H9 (cell line): ENCODE measurements around the gene PLSCR5. TPM values are rescaled to one million over a fixed set of nuclear protein-coding genes. Genes with fewer than 3 reads are reported as not detected.
A peak's percentile ranks its signal among the peaks of the same experiment; 100 is the strongest.

Source experiments
- DNase-seq: peaks from one replicate; pipeline ENCODE4 v3.0.0-alpha.2; 2017
- H2AFZ ChIP-seq: one replicate; pipeline ENCODE4 v1.6.1; 2013; ENCODE audit warnings: mild to moderate bottlenecking, low read length, control low read depth, moderate library complexity
- H2AK5ac ChIP-seq: 2 replicates; pipeline ENCODE4 v1.6.1; 2013; ENCODE audit warnings: low read length, control low read depth, mixed read lengths; ENCODE audit not compliant: insufficient read length
- H2BK120ac ChIP-seq: one replicate; pipeline ENCODE4 v1.6.1; 2013; ENCODE audit warnings: low read depth, mild to moderate bottlenecking, low read length, control low read depth, inconsistent platforms; ENCODE audit not compliant: poor library complexity, severe bottlenecking
- H2BK12ac ChIP-seq: 2 replicates; pipeline ENCODE4 v1.6.1; 2013; ENCODE audit warnings: low read length, control low read depth, mixed read lengths, low read depth; ENCODE audit not compliant: insufficient read length
- H2BK15ac ChIP-seq: 2 replicates; pipeline ENCODE4 v1.6.1; 2013; ENCODE audit warnings: low read depth, low read length, control low read depth
- H2BK20ac ChIP-seq: one replicate; pipeline ENCODE4 v1.6.1; 2013; ENCODE audit warnings: low read depth, mild to moderate bottlenecking, low read length, control low read depth, inconsistent platforms; ENCODE audit not compliant: poor library complexity, severe bottlenecking
- H2BK5ac ChIP-seq: 2 replicates; pipeline ENCODE4 v1.6.1; 2013; ENCODE audit warnings: low read length, control low read depth, mixed read lengths; ENCODE audit not compliant: insufficient read length
- H3K14ac ChIP-seq: 2 replicates; pipeline ENCODE4 v1.6.1; 2013; ENCODE audit warnings: low read length, control low read depth; ENCODE audit not compliant: insufficient read depth
- H3K18ac ChIP-seq: 2 replicates; pipeline ENCODE4 v1.6.1; 2013; ENCODE audit warnings: low read depth, mild to moderate bottlenecking, mixed read lengths, low read length, control low read depth; ENCODE audit not compliant: insufficient read length
- H3K23ac ChIP-seq: 2 replicates; pipeline ENCODE4 v1.6.1; 2013; ENCODE audit warnings: low read length, control low read depth, mixed read lengths, low read depth; ENCODE audit not compliant: insufficient read length
- H3K23me2 ChIP-seq: 2 replicates; pipeline ENCODE4 v1.6.1; 2013; ENCODE audit warnings: low read depth, mild to moderate bottlenecking, mixed read lengths, low read length, control low read depth; ENCODE audit not compliant: insufficient read length, poor library complexity, severe bottlenecking
- H3K27ac ChIP-seq: 2 replicates; pipeline ENCODE4 v1.5.1; 2013; ENCODE audit warnings: low read length, control low read depth, mixed read lengths, low read depth; ENCODE audit not compliant: insufficient read length
- H3K27me3 ChIP-seq: 2 replicates; pipeline ENCODE4 v1.6.1; 2013; ENCODE audit warnings: low read length, control low read depth, inconsistent platforms; ENCODE audit not compliant: insufficient read depth
- H3K4ac ChIP-seq: 2 replicates; pipeline ENCODE4 v1.6.1; 2013; ENCODE audit warnings: low read depth, mild to moderate bottlenecking, control low read depth, inconsistent platforms, low read length, moderate library complexity
- H3K4me1 ChIP-seq: 2 replicates; pipeline ENCODE4 v1.6.1; 2013; ENCODE audit warnings: low read length, control low read depth, inconsistent platforms; ENCODE audit not compliant: insufficient read depth
- H3K4me2 ChIP-seq: 2 replicates; pipeline ENCODE4 v1.6.1; 2013; ENCODE audit warnings: low read length, control low read depth, mixed read lengths; ENCODE audit not compliant: insufficient read length, insufficient read depth
- H3K56ac ChIP-seq: 2 replicates; pipeline ENCODE4 v1.6.1; 2013; ENCODE audit warnings: low read depth, mild to moderate bottlenecking, mixed read lengths, low read length, control low read depth; ENCODE audit not compliant: insufficient read length
- H3K79me1 ChIP-seq: 2 replicates; pipeline ENCODE4 v1.6.1; 2013; ENCODE audit warnings: low read depth, mild to moderate bottlenecking, moderate library complexity, low read length, control low read depth, inconsistent platforms; ENCODE audit not compliant: insufficient read depth, poor library complexity, severe bottlenecking
- H3K79me2 ChIP-seq: 2 replicates; pipeline ENCODE4 v1.6.1; 2013; ENCODE audit warnings: low read length, control low read depth, inconsistent platforms; ENCODE audit not compliant: insufficient read depth
- H3K9ac ChIP-seq: 2 replicates; pipeline ENCODE4 v1.6.1; 2013; ENCODE audit warnings: low read length, control low read depth, mixed read lengths; ENCODE audit not compliant: insufficient read length; ENCODE audit errors: extremely low read depth
- H3K9me3 ChIP-seq: one replicate; pipeline ENCODE4 v1.6.1; 2013; ENCODE audit warnings: low read depth, low read length, inconsistent platforms; ENCODE audit not compliant: control insufficient read depth
- H3T11ph ChIP-seq: one replicate; pipeline ENCODE4 v1.6.1; 2013; ENCODE audit warnings: mild to moderate bottlenecking, low read length, control low read depth, inconsistent platforms
- H4K20me1 ChIP-seq: one replicate; pipeline ENCODE4 v1.6.1; 2013; ENCODE audit not compliant: control insufficient read depth, insufficient read length, insufficient read depth
- H4K5ac ChIP-seq: 2 replicates; pipeline ENCODE4 v1.6.1; 2013; ENCODE audit warnings: low read depth, mild to moderate bottlenecking, mixed read lengths, low read length, control low read depth; ENCODE audit not compliant: insufficient read length
- H4K8ac ChIP-seq: replicated peaks from 2 replicates; pipeline ENCODE4 v1.6.1; 2013; ENCODE audit warnings: low read length, control low read depth, mixed read lengths, low read depth; ENCODE audit not compliant: insufficient read length
- H4K91ac ChIP-seq: 2 replicates; pipeline ENCODE4 v1.6.1; 2013; ENCODE audit warnings: low read depth, mild to moderate bottlenecking, moderate library complexity, mixed read lengths, low read length, control low read depth; ENCODE audit not compliant: insufficient read length
- H3K27ac Mint-ChIP-seq, 3 experiments: 2 replicates in 2 of 3; 3 replicates in 1 of 3; pipeline ENCODE4 v1.8.0; 2020 to 2021; ENCODE audit warnings: mixed read lengths in 3 of 3, mild to moderate bottlenecking in 1 of 3, moderate library complexity in 1 of 3
- H3K27me3 Mint-ChIP-seq: 2 replicates; pipeline ENCODE4 v1.8.0; 2021; ENCODE audit warnings: low read depth, mild to moderate bottlenecking, moderate library complexity, mixed read lengths
- H3K36me3 Mint-ChIP-seq, 3 experiments: 2 replicates in 2 of 3; 3 replicates in 1 of 3; pipeline ENCODE4 v1.8.0; 2020 to 2021; ENCODE audit warnings: low read depth in 3 of 3, mixed read lengths in 3 of 3; ENCODE audit not compliant: insufficient read depth in 1 of 3
- H3K4me1 Mint-ChIP-seq, 2 experiments: 2 replicates each; pipeline ENCODE4 v1.8.0; 2020; ENCODE audit warnings: mixed read lengths in 2 of 2
- H3K4me3 Mint-ChIP-seq, 2 experiments: 2 replicates in 1 of 2; 3 replicates in 1 of 2; pipeline ENCODE4 v1.8.0; 2020 to 2021; ENCODE audit warnings: mild to moderate bottlenecking in 2 of 2, mixed read lengths in 2 of 2, moderate library complexity in 1 of 2
- H3K9me3 Mint-ChIP-seq, 2 experiments: 2 replicates in 1 of 2; 3 replicates in 1 of 2; pipeline ENCODE4 v1.8.0; 2020; ENCODE audit warnings: mild to moderate bottlenecking in 2 of 2, mixed read lengths in 2 of 2, moderate library complexity in 1 of 2
- WGBS: extraction: QIAGEN DNeasy Blood & Tissue Kit; methylation state at CpG from one replicate; pipeline ENCODE4 v1.1.7; 2013; ENCODE audit warnings: missing lambda C conversion rate, low lambda C conversion rate, mixed read lengths; ENCODE audit not compliant: insufficient read length; ENCODE audit errors: extremely low coverage; 5-methylcytosine and 5-hydroxymethylcytosine counted together
- total RNA-seq: library from RNA; stranded (reverse); gene quantifications from 2 replicates; pipeline ENCODE4 v1.2.1, GENCODE V29; 2021
- TF ChIP-seq, protein P1 (sequence below): fragments of 200-600 bp; sonication (generic); conservative IDR thresholded peaks from 3 replicates; pipeline ENCODE4 v1.8.0; 2021; ENCODE audit warnings: antibody characterized with exemption, mild to moderate bottlenecking

PLSCR5 gene
- total RNA-seq, 1 experiment from 2014 or later = not detected

DNA sequence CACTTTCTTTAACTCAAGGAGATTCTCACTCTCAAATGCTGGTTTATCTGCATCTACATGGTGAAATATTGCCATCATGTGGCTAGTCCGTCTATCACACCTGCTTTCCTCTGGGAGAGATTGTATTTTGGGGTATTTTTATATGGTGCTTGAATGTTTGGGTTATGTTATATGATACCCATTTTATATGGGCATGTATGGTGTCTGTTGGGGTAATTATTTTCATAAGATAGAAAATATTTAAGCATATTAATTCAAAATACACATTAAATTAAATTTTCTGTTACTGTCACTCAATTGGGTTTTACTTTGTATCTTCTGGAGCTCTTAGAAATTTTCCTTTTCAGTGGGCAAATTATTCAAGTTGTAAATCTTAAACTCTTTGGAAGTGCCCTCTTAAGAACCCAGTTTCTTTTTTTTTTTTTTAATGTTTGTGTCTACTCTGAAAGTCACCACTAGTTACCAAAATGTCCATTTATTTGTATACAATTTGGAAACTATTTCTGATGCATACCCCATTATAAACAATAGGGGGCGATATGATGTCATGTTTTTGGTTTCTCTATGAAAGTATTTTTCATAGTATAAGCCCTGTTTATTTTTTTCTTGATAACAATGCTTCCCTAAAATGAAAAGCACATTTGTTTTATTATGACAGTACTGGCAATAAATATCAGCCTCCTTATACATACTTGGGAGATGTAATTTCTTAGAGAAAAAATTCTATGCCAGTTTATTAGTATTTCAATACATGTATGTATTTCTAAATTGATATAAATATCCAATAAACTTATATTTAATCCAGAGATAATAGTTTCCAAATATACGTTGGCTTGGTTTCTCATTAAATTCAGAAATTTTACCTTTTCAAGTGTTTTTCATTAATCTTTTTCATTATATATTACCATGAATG, 36.1 kb upstream of the PLSCR5 start:
- no peak overlapping the region for H3K4me3 Mint-ChIP-seq
- Histone ChIP-seq H3K18ac (no peak overlapping the region), H2BK120ac (no peak overlapping the region), H3K56ac (no peak overlapping the region), H3K4me1 (no peaks in the 10 kb centered on the region; the same call in 1 of the 2 replicates), H3K14ac (no peak overlapping the region), H4K8ac (no peak overlapping the region), H3K9me3 (no peaks in the 10 kb centered on the region), H2BK12ac (no peak overlapping the region), H3T11ph (no peak overlapping the region), H4K91ac (no peak overlapping the region), H2AFZ (no peak overlapping the region), H3K4ac (no peak overlapping the region), H2BK15ac (no peak overlapping the region), H3K23me2 (no peaks in the 10 kb centered on the region), H2BK5ac (no peak overlapping the region), H3K4me2 (no peak overlapping the region), H3K27me3 (no peaks in the 10 kb centered on the region), H4K20me1 (no peaks in the 10 kb centered on the region), H2BK20ac (no peak overlapping the region), H2AK5ac (no peak overlapping the region), H3K79me2 (no peaks in the 10 kb centered on the region), H4K5ac (no peak overlapping the region), H3K9ac (no peak overlapping the region), H3K27ac (no peak overlapping the region), H3K23ac (no peak overlapping the region), H3K79me1 (no peaks in the 10 kb centered on the region)
- H3K4me1 Mint-ChIP-seq = peaks cover 10 to 11% of the 10 kb centered on the region in 2 experiments
- DNase-seq = no peak
- TF ChIP-seq, protein P1, sequence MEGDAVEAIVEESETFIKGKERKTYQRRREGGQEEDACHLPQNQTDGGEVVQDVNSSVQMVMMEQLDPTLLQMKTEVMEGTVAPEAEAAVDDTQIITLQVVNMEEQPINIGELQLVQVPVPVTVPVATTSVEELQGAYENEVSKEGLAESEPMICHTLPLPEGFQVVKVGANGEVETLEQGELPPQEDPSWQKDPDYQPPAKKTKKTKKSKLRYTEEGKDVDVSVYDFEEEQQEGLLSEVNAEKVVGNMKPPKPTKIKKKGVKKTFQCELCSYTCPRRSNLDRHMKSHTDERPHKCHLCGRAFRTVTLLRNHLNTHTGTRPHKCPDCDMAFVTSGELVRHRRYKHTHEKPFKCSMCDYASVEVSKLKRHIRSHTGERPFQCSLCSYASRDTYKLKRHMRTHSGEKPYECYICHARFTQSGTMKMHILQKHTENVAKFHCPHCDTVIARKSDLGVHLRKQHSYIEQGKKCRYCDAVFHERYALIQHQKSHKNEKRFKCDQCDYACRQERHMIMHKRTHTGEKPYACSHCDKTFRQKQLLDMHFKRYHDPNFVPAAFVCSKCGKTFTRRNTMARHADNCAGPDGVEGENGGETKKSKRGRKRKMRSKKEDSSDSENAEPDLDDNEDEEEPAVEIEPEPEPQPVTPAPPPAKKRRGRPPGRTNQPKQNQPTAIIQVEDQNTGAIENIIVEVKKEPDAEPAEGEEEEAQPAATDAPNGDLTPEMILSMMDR = peak; percentile 66
- no peaks in the 10 kb centered on the region for H3K27me3 Mint-ChIP-seq
- no peaks in the 10 kb centered on the region for H3K36me3 Mint-ChIP-seq
- no peak overlapping the region for H3K27ac Mint-ChIP-seq
- no peaks in the 10 kb centered on the region for H3K9me3 Mint-ChIP-seq
- no CpG with 5 or more reads among the region's 3 CpGs for WGBS
